ENCODE measurements around the gene ELMO1.
A peak's percentile ranks its signal among the peaks of the same experiment; 100 is the strongest.

The ELMO1 gene

GRCh38 chr7:37448636-37449361 is at the start of gene ELMO1:
Gene ELMO1 (minus strand): TSS chr7:37448864. CDS start chr7:37342690, 106,174 bp downstream.
- DNase-seq, result peak in 1 of 2 experiments; percentile 7

GRCh38 chr7:37497576-37497975 is 48.9 kb upstream of the ELMO1 start:
- DNase-seq, result no peak

GRCh38 chr7:37495574-37496184 is 47.0 kb upstream of the ELMO1 start:
- DNase-seq, result peak in 1 of 2 experiments; percentile 15

- no peak for DNase-seq
These were observed 46.3 kb upstream of the ELMO1 start for GRCh38 chr7:37494926-37495325.

- no peak for DNase-seq
These were observed 45.1 kb upstream of the ELMO1 start for GRCh38 chr7:37493810-37494209.

- no peak for DNase-seq
These were observed 44.5 kb upstream of the ELMO1 start for GRCh38 chr7:37493123-37493522.

GRCh38 chr7:37491919-37492694 is 43.4 kb upstream of the ELMO1 start:
- no peak for DNase-seq

- no peak for DNase-seq
These were observed 41.0 kb upstream of the ELMO1 start for GRCh38 chr7:37489703-37490102.

GRCh38 chr7:37488163-37488764 is 39.6 kb upstream of the ELMO1 start:
- no peak for DNase-seq

GRCh38 chr7:37484426-37485073 is 35.9 kb upstream of the ELMO1 start:
- DNase-seq, result no peak

GRCh38 chr7:37483627-37484026 is 35.0 kb upstream of the ELMO1 start:
- no peak for DNase-seq

- DNase-seq, result no peak
These were observed 34.3 kb upstream of the ELMO1 start for GRCh38 chr7:37482953-37483352.

- no peak for DNase-seq
These were observed 33.8 kb upstream of the ELMO1 start for GRCh38 chr7:37482505-37482904.

- no peak for DNase-seq
These were observed 33.1 kb upstream of the ELMO1 start for GRCh38 chr7:37481722-37482288.

- DNase-seq, result no peak
These were observed 32.5 kb upstream of the ELMO1 start for GRCh38 chr7:37481154-37481553.

- DNase-seq, result no peak
These were observed 31.7 kb upstream of the ELMO1 start for GRCh38 chr7:37480041-37481031.

GRCh38 chr7:37476881-37477450 is 28.3 kb upstream of the ELMO1 start:
- no peak for DNase-seq

- no peak for DNase-seq
These were observed 27.8 kb upstream of the ELMO1 start for GRCh38 chr7:37476428-37476827.

GRCh38 chr7:37475646-37476045 is 27.0 kb upstream of the ELMO1 start:
- no peak for DNase-seq

GRCh38 chr7:37471619-37472018 is 23.0 kb upstream of the ELMO1 start:
- no peak for DNase-seq

- DNase-seq, result no peak
These were observed 18.3 kb upstream of the ELMO1 start for GRCh38 chr7:37467002-37467401.
